HepG2 (cell line): ENCODE measurements around the gene ABT1.

Experiments
- CTCF ChIP-seq: sonication (generic); formaldehyde crosslinking; IDR thresholded peaks from 2 replicates; pipeline ENCODE4 v1.5.0; 2020; ENCODE audit warnings: mild to moderate bottlenecking, missing genetic modification reagents, moderate library complexity
- FOXK1 ChIP-seq: sonication (generic); formaldehyde crosslinking; IDR thresholded peaks from 2 replicates; pipeline ENCODE4 v1.4.0; 2020; ENCODE audit warnings: low read depth, missing genetic modification reagents, borderline replicate concordance

GRCh38 chr6:26553264-26553634, 43.5 kb upstream of the ABT1 start:
- TF ChIP-seq FOXK1 (CRISPR knock-in tag) (0 out of 2 replicates have a peak, but pooled peaks have one; percentile 12), CTCF (CRISPR knock-in tag) (no peak)
